ENCODE data around the gene RAB23. TPM values are rescaled to one million over a fixed set of nuclear protein-coding genes. Genes with fewer than 3 reads are reported as not detected.

RAB23 gene
- polyA plus RNA-seq, 1 donor: 10.1 TPM

Other genes starting within 250 kb of the RAB23 start
- gene KIAA1586, start 175.6 kb downstream of the RAB23 start, polyA plus RNA-seq (ENCODE audit: insufficient read length): 10.8 TPM
- gene ZNF451, start 132.1 kb downstream of the RAB23 start, polyA plus RNA-seq (ENCODE audit: insufficient read length): 21.1 TPM
- 8.8 TPM for gene BAG2, start 50.0 kb downstream of the RAB23 start, polyA plus RNA-seq (ENCODE audit: insufficient read length)
- 6.5 TPM for gene PRIM2, start 95.3 kb upstream of the RAB23 start, polyA plus RNA-seq (ENCODE audit: insufficient read length)